GM19397 (cell line): ENCODE data around the gene FLOT1.
"Not testable (repeated sequence)": the region's sequence is repeated elsewhere in the genome, so short reads cannot be mapped to it uniquely, and the experiment has no call there.

Source experiments
- ATAC-seq: cut with Tn5 transposase; IDR thresholded peaks from one replicate; pipeline ENCODE4 v1.9.1; 2021; ENCODE audit warnings: mild to moderate bottlenecking, moderate library complexity; ENCODE audit not compliant: unreplicated experiment

The FLOT1 gene

DNA sequence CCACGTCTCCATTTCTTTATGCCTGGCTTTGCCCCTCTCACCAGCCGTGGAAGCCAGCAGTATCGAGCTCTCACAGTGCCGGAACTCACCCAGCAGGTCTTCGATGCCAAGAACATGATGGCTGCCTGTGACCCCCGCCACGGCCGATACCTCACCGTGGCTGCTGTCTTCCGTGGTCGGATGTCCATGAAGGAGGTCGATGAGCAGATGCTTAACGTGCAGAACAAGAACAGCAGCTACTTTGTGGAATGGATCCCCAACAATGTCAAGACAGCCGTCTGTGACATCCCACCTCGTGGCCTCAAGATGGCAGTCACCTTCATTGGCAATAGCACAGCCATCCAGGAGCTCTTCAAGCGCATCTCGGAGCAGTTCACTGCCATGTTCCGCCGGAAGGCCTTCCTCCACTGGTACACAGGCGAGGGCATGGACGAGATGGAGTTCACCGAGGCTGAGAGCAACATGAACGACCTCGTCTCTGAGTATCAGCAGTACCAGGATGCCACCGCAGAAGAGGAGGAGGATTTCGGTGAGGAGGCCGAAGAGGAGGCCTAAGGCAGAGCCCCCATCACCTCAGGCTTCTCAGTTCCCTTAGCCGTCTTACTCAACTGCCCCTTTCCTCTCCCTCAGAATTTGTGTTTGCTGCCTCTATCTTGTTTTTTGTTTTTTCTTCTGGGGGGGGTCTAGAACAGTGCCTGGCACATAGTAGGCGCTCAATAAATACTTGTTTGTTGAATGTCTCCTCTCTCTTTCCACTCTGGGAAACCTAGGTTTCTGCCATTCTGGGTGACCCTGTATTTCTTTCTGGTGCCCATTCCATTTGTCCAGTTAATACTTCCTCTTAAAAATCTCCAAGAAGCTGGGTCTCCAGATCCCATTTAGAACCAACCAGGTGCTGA lies 18.4 kb downstream of the FLOT1 start:
- ATAC-seq: not testable (repeated sequence)

GRCh38 chr6:30723159-30723842 lies 19.2 kb downstream of the FLOT1 start:
- ATAC-seq: not testable (repeated sequence)

DNA sequence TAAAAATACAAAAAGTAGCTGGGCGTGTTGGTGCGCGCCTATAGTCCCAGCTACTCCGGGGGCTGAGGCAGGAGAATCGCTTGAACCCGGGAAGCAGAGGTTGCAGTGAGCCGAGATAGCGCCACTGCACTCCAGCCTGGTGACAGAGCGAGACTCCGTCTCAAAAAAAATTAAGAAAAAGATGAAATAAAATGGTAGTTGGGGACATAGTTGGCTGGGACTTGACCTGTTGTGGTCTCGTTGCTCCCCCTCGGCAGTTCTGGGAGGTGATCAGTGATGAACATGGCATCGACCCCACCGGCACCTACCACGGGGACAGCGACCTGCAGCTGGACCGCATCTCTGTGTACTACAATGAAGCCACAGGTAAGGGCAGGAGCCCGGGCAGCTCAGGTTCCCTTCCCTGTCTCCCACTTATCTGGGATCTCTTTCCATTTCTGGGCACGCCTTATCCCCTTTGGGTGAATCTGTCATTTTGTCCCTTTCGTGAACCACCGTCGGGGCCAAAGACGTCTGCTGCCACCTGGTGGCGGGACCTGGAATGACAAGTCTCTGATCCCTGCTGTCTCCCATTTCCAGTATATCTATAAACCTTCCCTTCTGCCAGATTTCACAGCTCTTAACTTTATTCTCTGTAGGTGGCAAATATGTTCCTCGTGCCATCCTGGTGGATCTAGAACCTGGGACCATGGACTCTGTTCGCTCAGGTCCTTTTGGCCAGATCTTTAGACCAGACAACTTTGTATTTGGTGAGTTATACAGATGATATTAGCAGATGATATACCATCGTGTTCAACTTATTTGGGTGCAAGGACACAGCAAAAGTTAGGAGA lies 20.0 kb downstream of the FLOT1 start:
- no peak for ATAC-seq

GRCh38 chr6:30722025-30722279 lies 20.5 kb downstream of the FLOT1 start:
- not testable (repeated sequence) for ATAC-seq

DNA sequence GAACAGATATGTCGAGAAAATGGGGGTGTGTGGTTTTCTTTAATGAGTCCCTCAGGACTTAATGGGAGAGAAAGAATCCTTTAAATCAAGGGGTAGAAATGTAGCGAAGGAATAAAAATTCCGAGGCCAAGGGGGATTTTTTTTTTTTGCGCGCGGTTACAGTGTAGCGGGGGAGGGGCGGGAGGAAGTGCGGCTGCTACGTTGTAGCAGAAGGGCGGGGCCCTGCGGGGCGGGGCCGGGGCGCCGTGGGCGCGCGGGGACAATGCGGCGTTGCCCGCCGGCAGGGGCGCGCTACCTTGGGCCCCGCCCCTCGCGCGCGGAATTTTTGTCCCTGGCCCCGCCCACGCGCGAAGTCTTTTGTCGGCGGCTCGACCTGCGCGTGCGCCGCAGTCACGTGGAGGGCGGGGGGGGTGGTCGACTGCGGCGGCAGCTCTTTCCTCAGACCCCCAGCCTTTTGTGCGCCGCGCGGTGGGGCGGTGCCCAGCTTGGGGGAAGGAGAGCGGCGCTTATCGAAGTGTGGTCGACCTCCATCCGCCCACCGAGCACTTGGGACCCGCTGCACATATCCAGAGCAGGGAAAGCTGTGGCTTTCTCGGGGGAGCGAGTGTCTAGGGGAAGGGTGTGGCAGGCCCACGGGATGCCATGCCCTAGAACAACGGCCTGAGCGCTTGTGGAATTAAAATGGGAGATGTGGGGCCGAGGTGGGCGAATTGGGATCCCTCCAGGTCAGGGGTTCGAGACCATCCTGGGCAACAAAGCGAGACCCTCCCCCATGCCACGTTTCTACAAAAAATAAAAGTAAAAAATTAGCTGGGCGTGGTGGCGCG lies 21.1 kb downstream of the FLOT1 start:
- peak; percentile 39 for ATAC-seq

- no peak for ATAC-seq
These were observed 21.7 kb downstream of the FLOT1 start for GRCh38 chr6:30720738-30721197.

DNA sequence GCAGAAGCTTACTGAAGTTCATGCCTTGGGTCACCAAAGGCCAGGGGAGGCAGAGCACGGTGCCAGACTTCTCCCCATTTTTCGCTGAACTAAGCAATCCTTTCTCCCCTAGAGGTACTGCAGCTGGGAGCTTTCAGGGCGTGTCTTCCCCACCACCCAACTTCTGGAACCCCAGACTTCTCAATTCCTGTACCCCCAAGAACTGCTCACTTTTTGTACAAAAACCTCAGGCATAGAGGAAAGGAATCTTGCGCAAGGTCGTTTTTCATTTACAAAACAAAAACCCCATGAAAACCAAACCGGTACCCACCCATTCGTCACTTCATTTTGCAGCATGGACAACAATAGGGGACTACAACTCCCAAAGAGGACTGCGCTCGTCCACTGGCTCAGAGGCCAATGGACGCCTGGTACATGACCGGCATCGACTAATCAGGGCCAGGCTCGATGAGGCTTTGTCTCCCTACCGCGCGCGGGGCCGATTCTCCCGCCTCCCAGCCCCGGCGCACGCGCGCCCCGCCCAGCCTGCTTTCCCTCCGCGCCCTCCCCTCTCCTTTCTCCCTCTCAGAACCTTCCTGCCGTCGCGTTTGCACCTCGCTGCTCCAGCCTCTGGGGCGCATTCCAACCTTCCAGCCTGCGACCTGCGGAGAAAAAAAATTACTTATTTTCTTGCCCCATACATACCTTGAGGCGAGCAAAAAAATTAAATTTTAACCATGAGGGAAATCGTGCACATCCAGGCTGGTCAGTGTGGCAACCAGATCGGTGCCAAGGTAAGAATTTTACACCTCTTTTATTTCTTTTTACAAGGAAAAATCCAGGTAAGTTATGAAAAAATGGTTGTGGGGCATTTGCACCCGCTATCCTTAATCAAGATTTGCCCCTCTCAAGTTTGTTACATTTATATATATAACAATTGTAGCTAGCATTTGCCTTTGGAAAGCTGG lies 22.4 kb downstream of the FLOT1 start, which contains the start of gene TUBB:
Gene TUBB, plus strand, starts transcription at position 562 of the 947 bp plus-strand sequence. Its CDS starts 155 bp downstream, at position 717.
- ATAC-seq: peak; percentile 43

DNA sequence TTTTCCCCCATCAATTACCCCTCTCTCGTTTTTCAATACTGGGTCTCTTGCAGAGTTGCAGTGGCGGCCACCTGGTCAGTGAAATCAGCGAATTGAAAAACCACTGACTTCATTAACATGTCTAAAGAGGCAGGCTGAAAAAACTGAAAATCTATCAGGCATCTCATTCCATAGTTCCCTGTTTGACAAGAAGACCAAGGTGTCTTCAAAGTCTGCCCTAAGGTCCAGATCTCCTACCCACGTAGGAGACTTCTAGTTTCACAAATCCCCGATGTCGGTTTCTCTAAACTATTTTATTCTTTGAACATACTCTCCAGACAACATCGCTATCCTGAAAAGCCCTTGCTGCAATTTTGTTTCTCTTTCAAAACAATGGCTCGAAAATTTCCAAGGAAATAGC lies 23.1 kb downstream of the FLOT1 start:
- ATAC-seq: no peak

- ATAC-seq: not testable (repeated sequence)
These were observed 24.4 kb downstream of the FLOT1 start for GRCh38 chr6:30717845-30718720.

- ATAC-seq: peak; percentile 54
These were observed 25.2 kb downstream of the FLOT1 start, which contains the start of gene MDC1 for GRCh38 chr6:30717129-30717844. TSS of gene MDC1 (minus strand) at chr6:30717281. CDS start at chr6:30715175, 2,106 bp downstream.

GRCh38 chr6:30716879-30717128 lies 25.7 kb downstream of the FLOT1 start:
- ATAC-seq: no peak

DNA sequence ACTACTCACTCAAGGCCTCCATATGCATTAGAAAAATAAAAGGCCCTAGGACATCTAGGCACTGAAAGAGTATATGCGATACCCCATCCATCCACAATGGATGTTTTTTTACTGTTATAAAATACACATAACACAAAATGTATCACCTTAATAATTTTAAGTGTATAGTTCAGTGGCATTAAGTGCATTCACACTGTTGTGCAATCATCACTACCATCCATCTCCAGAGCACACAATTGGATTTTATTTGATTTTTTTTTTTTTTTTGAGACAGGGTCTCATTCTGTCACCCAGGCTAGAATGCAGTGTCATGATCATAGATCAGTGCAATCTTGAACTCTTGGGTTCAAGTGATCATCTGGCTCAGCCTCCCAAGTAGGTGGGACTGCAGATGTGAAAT lies 28.2 kb downstream of the FLOT1 start:
- ATAC-seq: no peak

GRCh38 chr6:30712441-30712945 lies 30.0 kb downstream of the FLOT1 start:
- no peak for ATAC-seq

- no peak for ATAC-seq
These were observed 30.6 kb downstream of the FLOT1 start for GRCh38 chr6:30711758-30712380.

- no peak for ATAC-seq
These were observed 33.2 kb downstream of the FLOT1 start for GRCh38 chr6:30709101-30709868.

GRCh38 chr6:30707281-30707850 lies 35.1 kb downstream of the FLOT1 start:
- ATAC-seq: no peak
